ENCODE results near the gene B3GNT2. TPM values are rescaled to one million over a fixed set of nuclear protein-coding genes. Genes with fewer than 3 reads are reported as not detected.
A peak's percentile ranks its signal among the peaks of the same experiment; 100 is the strongest.
"Not testable (repeated sequence)": the region's sequence is repeated elsewhere in the genome, so short reads cannot be mapped to it uniquely, and the experiment has no call there.

The B3GNT2 gene
- total and polyA plus RNA-seq, 2 donors = 24.8 to 43.1 TPM

DNA sequence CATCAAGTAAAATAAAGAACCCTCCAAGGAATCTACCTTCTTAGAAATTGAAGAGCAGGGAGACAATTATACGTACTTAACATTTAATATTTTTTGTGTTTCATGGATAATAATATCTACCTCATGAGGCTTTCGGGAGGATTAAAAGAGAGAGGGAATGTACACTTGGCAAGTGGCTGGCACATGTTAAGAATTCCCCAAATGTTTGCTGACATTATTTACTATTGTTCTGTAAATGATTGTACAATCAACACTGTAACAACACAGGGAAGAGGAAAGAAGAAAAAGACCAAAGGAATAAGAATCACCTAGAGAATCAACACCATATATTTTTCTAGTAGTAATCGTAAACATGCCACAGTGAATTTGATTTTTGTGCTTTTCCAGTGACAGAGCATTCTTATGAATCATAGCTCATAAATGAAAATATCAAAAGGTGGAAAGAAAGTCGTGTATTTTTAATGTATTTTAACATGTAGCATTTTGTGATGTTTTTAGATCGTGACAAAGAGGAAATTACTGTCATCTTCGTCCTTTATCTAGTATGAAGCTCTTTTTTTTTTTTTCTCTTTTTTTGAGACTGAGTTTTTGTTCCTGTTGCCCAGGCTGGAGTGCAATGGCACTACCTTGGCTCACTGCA, 67.3 kb downstream of the B3GNT2 start:
- H3K4me3 ChIP-seq (ENCODE audit: low read length in 2 of 2) = no peak overlapping the region
- no peaks in the 10 kb centered on the region for H3K27me3 ChIP-seq (ENCODE audit: control insufficient read depth in 2 of 2, insufficient read depth in 1 of 2, low read length in 1 of 2)
- no peaks in the 10 kb centered on the region for H3K9me3 ChIP-seq (ENCODE audit: control insufficient read depth in 2 of 2, insufficient read depth in 1 of 2, low read length in 1 of 2)
- H3K36me3 ChIP-seq (ENCODE audit: control insufficient read depth in 2 of 2, insufficient read depth in 2 of 2, low read length in 1 of 2) = no peaks in the 10 kb centered on the region
- no peaks in the 10 kb centered on the region for H3K4me1 ChIP-seq (ENCODE audit: control insufficient read depth in 2 of 2, insufficient read depth in 2 of 2, low read length in 2 of 2)
- H3K27ac ChIP-seq (ENCODE audit: low read depth in 1 of 2, low read length in 1 of 2) = no peak overlapping the region
- 91% methylated on average over 6 of the region's 6 CpGs for WGBS
- DNase-seq (ENCODE audit: low read depth in 6 of 9, low spot score in 9 of 9) = no peak

DNA sequence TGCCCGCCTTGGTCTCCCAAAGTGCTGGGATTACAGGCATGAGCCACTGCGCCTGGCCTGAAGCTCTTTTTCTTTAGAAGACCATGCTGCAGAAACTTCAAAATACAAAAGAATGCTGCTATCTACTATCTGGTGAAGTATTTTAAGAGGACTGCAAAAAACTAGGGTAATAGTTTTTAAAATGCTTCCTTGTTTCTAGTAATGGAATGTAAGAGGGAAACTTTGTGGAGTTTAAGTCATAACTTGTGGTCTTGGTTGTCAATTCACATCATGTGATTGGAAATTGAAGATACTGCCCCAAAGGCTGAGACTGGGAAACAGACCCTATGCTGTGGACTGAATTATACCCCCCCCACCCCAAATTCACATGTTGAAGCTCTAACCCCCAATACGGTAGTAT, 68.3 kb downstream of the B3GNT2 start:
- Histone ChIP-seq H3K27ac (ENCODE audit: low read depth in 1 of 2, low read length in 1 of 2) (no peak overlapping the region), H3K36me3 (ENCODE audit: control insufficient read depth in 2 of 2, insufficient read depth in 2 of 2, low read length in 1 of 2) (no peaks in the 10 kb centered on the region), H3K4me1 (ENCODE audit: control insufficient read depth in 2 of 2, insufficient read depth in 2 of 2, low read length in 2 of 2) (no peaks in the 10 kb centered on the region), H3K4me3 (ENCODE audit: low read length in 2 of 2) (no peak overlapping the region), H3K27me3 (ENCODE audit: control insufficient read depth in 2 of 2, insufficient read depth in 1 of 2, low read length in 1 of 2) (no peaks in the 10 kb centered on the region), H3K9me3 (ENCODE audit: control insufficient read depth in 2 of 2, insufficient read depth in 1 of 2, low read length in 1 of 2) (no peaks in the 10 kb centered on the region)
- no peak for DNase-seq (ENCODE audit: low read depth in 6 of 9, low spot score in 9 of 9)
- WGBS = 86% methylated on average over 3 of the region's 3 CpGs

DNA sequence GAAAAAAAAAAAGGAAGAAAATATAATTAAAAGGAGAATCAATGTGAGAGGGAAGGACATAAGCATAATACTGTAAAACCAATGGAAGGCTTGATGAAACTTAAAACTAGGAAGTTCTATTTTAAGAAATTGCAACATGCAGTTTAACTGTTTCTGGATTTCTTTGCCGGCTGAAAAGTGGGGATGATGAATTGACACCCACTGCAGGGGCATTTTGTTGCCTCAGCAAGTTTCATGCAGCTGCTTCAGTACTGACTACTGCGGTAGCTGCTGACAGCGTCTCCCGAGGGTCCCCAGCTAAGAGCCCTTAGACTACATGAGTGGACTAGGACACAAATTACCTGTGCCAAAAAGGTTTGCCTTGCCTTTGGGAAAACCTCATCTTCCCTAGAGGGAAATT, 69.2 kb downstream of the B3GNT2 start:
- Histone ChIP-seq H3K4me3 (ENCODE audit: low read length in 2 of 2) (no peak overlapping the region), H3K9me3 (ENCODE audit: control insufficient read depth in 2 of 2, insufficient read depth in 1 of 2, low read length in 1 of 2) (no peaks in the 10 kb centered on the region), H3K4me1 (ENCODE audit: control insufficient read depth in 2 of 2, insufficient read depth in 2 of 2, low read length in 2 of 2) (no peaks in the 10 kb centered on the region), H3K36me3 (ENCODE audit: control insufficient read depth in 2 of 2, insufficient read depth in 2 of 2, low read length in 1 of 2) (no peaks in the 10 kb centered on the region), H3K27ac (ENCODE audit: low read depth in 1 of 2, low read length in 1 of 2) (no peak overlapping the region), H3K27me3 (ENCODE audit: control insufficient read depth in 2 of 2, insufficient read depth in 1 of 2, low read length in 1 of 2) (no peaks in the 10 kb centered on the region)
- WGBS = 74% methylated on average over 4 of the region's 4 CpGs
- no peak for DNase-seq (ENCODE audit: low read depth in 6 of 9, low spot score in 9 of 9)

DNA sequence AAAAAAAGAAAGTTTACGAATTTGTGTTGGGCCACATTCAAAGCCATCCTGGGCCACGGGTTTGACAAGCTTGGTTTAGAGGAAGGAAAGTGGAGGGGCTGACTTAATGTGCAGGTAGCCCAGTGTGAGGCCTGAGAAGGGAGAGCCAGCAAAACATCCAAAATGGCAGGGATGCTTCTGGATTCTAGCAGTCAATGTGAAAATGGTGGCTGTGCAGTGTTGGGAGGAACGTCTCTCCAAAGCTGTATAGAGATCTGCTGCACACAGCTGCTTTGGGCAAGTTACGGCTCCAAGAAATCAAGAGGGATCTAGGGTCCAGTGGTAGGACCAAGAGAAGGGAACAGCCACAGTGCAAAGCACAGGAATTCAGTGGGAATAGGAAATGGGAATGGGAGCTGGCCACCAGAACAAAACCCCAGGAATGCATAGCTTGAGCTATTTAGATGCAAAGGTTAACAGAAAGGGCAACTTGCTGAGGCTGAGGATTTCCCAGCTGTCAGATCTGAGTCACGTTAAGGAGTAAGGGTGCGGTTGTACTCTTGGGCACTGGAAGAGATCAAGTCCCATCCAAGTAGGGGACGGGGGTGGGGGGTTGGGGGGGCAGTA, 70.6 kb downstream of the B3GNT2 start:
- 91% methylated on average over 7 of the region's 7 CpGs for WGBS
- Histone ChIP-seq H3K9me3 (ENCODE audit: control insufficient read depth in 2 of 2, insufficient read depth in 1 of 2, low read length in 1 of 2) (no peaks in the 10 kb centered on the region), H3K4me3 (ENCODE audit: low read length in 2 of 2) (no peak overlapping the region), H3K4me1 (ENCODE audit: control insufficient read depth in 2 of 2, insufficient read depth in 2 of 2, low read length in 2 of 2) (no peaks in the 10 kb centered on the region), H3K27ac (ENCODE audit: low read depth in 1 of 2, low read length in 1 of 2) (no peak overlapping the region), H3K36me3 (ENCODE audit: control insufficient read depth in 2 of 2, insufficient read depth in 2 of 2, low read length in 1 of 2) (no peaks in the 10 kb centered on the region), H3K27me3 (ENCODE audit: control insufficient read depth in 2 of 2, insufficient read depth in 1 of 2, low read length in 1 of 2) (no peaks in the 10 kb centered on the region)
- DNase-seq (ENCODE audit: low read depth in 6 of 9, low spot score in 9 of 9) = no peak

DNA sequence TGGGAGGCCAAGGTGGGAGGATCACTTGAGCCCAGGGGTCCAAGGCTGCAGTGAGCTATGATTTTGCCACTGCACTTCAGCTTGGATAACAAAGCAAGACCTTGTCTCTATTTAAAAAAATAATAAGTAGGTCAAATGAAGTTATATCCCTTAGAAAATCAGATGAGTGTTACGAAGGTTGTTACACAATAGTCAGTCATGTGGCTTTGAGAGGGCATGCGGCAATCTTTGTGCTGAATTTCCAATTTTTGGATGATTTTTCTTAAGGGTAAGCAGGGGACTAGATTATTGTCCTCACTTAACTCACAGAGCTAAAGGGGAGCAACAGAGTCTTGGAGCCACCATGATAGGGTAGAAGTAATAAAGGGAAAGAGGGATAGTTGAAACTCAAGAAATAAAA, 71.8 kb downstream of the B3GNT2 start:
- no peak overlapping the region for H3K4me3 ChIP-seq (ENCODE audit: low read length in 2 of 2)
- H3K27me3 ChIP-seq (ENCODE audit: control insufficient read depth in 2 of 2, insufficient read depth in 1 of 2, low read length in 1 of 2) = no peaks in the 10 kb centered on the region
- H3K9me3 ChIP-seq (ENCODE audit: control insufficient read depth in 2 of 2, insufficient read depth in 1 of 2, low read length in 1 of 2) = no peaks in the 10 kb centered on the region
- DNase-seq (ENCODE audit: low read depth in 6 of 9, low spot score in 9 of 9) = no peak
- H3K36me3 ChIP-seq (ENCODE audit: control insufficient read depth in 2 of 2, insufficient read depth in 2 of 2, low read length in 1 of 2) = no peaks in the 10 kb centered on the region
- WGBS = 98% methylated on average over 2 of the region's 2 CpGs
- no peaks in the 10 kb centered on the region for H3K4me1 ChIP-seq (ENCODE audit: control insufficient read depth in 2 of 2, insufficient read depth in 2 of 2, low read length in 2 of 2)
- no peak overlapping the region for H3K27ac ChIP-seq (ENCODE audit: low read depth in 1 of 2, low read length in 1 of 2)

DNA sequence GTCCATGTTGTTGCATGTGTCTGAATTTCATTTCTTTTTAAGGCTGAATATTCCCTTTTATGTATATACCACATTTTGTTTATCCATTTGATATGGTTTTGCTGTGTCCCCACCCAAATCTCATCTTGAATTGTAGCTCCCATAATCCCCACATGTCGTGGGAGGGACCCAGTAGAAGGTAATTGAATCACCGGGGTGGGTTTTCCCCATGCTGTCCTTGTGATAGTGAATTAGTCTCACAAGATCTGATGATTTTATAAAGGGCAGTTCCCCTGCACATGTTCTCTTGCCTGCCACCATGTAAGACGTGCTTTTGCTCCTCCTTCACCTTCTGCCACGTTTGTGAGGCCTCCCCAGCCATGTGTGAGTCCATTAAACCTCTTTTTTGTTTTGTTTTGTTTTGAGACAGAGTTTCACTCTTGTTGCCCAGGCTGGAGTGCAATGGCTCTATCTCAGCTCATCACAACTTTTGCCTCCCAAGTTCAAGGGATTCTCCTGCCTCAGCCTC, 72.8 kb downstream of the B3GNT2 start:
- H3K36me3 ChIP-seq (ENCODE audit: control insufficient read depth in 2 of 2, insufficient read depth in 2 of 2, low read length in 1 of 2); DNase-seq (ENCODE audit: low read depth in 6 of 9, low spot score in 9 of 9); H3K27ac ChIP-seq (ENCODE audit: low read depth in 1 of 2, low read length in 1 of 2); H3K9me3 ChIP-seq (ENCODE audit: control insufficient read depth in 2 of 2, insufficient read depth in 1 of 2, low read length in 1 of 2); H3K27me3 ChIP-seq (ENCODE audit: control insufficient read depth in 2 of 2, insufficient read depth in 1 of 2, low read length in 1 of 2); H3K4me1 ChIP-seq (ENCODE audit: control insufficient read depth in 2 of 2, insufficient read depth in 2 of 2, low read length in 2 of 2); H3K4me3 ChIP-seq (ENCODE audit: low read length in 2 of 2): not testable (repeated sequence)
- WGBS = 96% methylated on average over 4 of the region's 4 CpGs

DNA sequence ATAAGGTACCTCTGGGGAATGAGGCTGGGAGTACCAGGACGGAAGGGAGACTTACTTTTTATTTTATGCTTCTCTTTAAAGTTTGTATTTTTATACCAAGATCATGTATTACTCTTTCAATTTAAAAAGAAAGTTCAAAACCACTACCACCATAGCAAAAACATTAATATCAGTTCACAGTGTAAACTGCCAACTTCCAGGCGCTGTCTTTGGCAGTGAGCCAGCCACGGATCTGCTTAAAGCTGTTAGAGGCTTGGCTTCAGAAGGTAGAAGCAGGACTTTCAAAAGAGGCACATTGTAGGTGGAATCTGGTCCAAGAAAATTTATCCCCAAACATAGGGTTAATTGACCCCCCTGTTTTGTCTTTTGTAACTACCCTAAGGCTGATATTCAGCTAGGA, 74.8 kb downstream of the B3GNT2 start:
- DNase-seq (ENCODE audit: low read depth in 6 of 9, low spot score in 9 of 9) = peak in 1 of 9 donors; percentile 18
- H3K4me1 ChIP-seq (ENCODE audit: control insufficient read depth in 2 of 2, insufficient read depth in 2 of 2, low read length in 2 of 2) = no peaks in the 10 kb centered on the region
- 31% methylated on average over 3 of the region's 3 CpGs for WGBS

More for the DNA sequence above, 74.8 kb downstream of the B3GNT2 start:
- H3K36me3 ChIP-seq (ENCODE audit: control insufficient read depth in 2 of 2, insufficient read depth in 2 of 2, low read length in 1 of 2) = no peaks in the 10 kb centered on the region
- no peaks in the 10 kb centered on the region for H3K9me3 ChIP-seq (ENCODE audit: control insufficient read depth in 2 of 2, insufficient read depth in 1 of 2, low read length in 1 of 2)
- H3K27ac ChIP-seq (ENCODE audit: low read depth in 1 of 2, low read length in 1 of 2) = no peak overlapping the region
- no peaks in the 10 kb centered on the region for H3K27me3 ChIP-seq (ENCODE audit: control insufficient read depth in 2 of 2, insufficient read depth in 1 of 2, low read length in 1 of 2)
- no peak overlapping the region for H3K4me3 ChIP-seq (ENCODE audit: low read length in 2 of 2)

Measured in thymus (tissue), 11 donors.